ENCODE measurements around the gene FOXA3.

The FOXA3 gene

DNA sequence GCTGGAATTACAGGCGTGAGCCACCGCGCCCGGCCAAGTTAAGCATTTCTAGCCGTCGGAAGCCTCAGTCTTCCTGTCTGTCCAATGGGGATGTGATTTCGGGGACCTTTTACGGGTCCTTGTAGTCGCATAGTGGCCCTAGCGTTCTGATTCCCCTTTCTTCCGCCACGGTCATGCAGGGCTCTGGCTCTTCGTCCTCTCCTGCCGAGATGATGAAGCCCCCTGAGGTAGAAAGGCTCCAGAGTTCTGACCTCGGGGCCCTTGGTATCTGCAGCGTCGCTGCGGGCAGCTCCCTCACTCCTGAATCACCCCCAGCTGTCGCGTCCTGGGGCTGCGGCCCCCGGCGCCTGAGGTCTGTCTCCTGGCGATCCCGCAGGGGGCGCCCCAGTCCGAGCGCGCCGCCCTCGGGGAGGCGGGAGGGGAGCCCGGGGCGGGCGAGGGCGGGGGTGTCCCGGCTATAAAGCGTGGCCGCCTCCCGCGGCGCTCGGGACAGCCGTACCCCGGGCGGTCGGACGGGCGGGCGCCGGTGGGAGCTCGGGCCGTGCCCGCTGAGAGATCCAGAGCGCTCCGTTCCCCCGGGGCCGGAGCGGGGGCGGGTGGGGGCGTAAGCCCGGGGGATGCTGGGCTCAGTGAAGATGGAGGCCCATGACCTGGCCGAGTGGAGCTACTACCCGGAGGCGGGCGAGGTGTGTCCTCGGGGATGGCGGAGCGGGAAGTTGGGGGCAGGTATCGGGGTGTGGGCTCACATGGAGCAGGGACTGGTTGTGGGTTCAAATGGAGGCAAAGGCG lies at the start of gene FOXA3:
Gene FOXA3 (plus strand): TSS at position 487 of the 789 bp plus-strand sequence. CDS start 131 bp downstream, at position 618.
- DNase-seq = no peak

DNA sequence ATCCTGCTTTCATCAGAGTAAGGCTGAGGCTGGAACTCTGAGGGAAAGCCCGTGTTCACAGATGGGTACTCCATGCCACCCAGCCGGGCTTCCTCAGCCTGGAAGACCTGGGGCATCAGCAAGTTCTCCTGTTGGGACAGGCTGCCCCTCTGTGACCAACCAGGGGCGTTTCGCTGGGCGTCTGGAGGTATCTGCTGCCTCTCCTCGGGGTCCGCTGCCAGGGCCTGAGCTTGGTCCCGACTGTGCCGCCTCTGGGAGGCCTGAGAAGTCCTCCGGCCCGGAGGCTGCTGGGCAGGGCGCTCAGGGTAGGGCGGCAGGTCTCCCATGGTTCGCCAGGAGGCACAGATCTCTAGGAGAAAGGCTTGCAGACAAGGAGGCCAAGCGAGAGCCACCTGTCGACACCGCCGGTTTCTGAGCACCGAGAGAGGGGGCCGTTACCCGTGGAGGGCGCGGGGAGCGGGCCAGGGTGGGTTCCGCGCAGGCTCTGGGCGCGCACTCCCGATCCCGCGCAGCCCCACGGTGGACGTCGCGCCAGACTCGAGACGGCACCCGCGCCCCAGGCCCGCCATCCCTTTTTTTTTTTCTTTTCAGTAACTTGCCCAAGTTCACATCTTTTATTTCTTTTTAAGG lies 49.2 kb upstream of the FOXA3 start, which contains the start of gene RSPH6A:
Gene RSPH6A (minus strand): TSS at position 458 of the 630 bp plus-strand sequence. CDS start 132 bp downstream, at position 326.
- no peak for DNase-seq

DNA sequence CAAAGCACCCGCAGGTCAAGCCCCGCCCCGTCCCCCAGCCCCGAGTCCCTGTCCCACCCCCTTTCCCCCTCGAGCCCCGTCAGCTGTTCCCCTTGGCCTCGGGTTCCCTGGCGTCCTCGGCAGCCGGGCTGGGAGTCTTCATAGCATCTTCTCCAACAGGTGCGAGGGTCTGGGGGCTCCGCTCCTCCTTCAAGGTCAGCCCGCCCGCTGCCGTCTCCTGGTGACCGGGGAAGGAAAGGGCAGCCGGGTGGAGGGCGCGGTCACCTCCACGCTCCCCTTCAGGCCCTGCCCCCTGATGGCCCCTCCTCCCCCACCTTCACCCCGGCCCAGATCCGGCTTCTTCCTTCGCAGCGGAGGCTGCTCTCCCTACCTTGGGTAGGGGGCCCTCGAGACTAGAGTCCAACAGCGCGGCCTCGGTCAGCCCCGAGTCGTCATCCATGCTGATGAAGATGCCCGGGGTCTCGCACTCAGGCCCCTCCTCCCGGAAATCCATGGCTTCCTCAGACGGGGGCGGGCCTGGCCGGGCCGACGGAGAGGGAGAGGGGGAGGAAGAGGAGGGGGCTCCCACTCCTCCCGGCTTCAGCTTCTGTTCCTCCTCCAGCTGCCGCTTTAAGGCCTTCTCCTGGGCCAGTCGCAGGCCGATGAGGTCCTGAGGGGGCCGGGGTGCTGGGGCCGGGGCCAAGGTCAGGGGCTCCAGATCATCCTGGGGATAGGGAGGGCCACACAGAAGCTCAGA lies 48.5 kb upstream of the FOXA3 start:
- DNase-seq = no peak

DNA sequence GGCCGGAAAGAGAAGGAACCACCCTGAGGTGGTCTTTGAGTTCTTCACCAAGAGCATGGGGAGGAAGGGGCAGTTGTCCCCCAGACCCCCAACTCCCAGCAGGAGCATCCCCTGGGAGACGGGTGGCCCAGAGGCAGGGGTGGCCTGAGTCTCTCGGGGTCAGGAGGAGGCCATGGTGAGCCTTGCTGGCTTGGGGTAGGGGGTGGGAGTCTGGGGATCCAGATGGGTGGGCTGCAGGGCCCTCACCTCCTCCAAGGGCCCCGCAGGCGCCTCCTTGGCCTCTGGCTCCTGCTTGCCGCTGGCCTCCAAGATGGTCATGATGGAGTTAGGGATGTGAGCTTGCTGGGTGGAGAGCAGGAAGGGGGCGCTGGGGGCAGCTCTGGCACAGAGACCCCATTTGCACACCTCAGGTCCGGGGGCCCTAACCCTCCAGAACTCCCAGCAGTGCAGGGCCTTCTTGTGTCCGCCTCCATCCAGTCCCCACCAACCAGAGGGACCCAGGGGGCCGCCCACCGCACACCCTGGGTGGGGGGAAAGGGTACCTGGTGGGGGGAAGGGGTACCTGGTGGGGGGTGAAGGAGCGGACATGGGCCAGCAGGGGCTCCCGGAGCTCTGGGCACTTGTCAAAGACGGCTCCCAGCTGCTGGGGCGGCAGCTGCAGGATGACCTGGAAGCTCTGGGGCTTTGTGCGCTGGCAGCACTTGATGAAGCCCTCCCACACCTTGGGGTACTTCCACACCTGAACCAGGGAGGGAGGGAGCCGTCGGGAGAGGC lies 47.7 kb upstream of the FOXA3 start:
- DNase-seq = no peak

DNA sequence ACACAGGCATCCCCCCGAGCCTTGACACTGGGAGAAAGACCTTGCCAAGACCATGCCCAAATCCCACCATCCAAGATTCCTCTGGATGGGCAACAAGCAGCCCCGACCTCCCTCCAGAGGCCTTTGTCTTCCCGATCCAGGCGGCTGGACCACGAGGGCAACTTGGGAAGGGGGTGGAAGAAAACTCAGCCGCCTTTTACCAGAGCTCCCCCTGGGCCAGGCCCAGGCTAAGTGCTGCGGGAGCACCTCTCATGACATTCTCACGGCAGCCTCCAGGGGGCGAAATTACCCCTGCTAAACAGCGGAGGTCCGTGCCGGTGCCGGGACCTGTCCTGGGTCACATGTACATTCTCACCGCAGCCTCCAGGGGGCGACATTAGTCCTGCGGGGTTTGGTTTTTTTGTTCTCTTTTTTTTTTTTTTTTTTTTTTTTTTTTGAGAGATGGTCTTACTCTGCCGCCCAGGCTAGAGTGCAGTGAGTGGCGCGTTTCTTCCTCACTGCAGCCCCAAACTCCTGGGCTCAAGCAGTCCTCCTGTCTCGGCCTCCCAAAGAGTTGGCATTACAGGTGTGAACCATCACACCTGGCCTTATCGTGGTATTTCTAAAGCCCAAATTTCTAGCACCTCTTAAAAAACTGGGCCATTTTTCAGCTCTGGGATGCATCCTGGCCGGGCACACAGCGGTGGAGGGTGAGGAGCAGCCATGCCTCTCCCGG lies 47.0 kb upstream of the FOXA3 start:
- DNase-seq = peak; percentile 89

DNA sequence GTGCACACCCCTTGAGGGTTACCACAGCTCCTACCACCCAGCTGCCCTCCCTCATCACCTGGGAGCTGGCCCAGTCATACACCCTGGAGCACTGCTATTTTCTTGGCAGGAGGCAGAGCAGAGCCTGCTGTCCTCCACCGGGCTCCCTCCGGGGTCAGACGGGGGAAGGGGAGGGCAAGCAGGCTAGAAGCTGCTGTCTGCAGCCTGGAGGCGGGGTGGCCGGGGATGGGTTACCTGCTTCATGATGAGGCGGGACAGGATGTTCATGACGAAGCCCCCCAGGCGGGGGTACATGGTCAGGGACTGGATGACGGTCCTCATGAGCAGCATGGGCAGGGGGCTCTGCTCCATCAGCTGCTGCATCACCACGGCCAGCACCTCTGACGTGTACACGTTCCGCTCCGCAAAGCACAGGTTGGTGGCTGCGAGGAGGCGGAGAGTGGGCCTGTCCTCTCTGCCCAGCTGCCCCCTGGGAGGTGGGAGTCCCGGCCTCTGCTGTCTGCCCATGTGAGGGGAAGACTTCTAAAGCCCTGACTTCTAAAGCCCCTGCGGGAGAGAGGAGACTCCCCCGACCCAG lies 46.3 kb upstream of the FOXA3 start:
- no peak for DNase-seq

DNA sequence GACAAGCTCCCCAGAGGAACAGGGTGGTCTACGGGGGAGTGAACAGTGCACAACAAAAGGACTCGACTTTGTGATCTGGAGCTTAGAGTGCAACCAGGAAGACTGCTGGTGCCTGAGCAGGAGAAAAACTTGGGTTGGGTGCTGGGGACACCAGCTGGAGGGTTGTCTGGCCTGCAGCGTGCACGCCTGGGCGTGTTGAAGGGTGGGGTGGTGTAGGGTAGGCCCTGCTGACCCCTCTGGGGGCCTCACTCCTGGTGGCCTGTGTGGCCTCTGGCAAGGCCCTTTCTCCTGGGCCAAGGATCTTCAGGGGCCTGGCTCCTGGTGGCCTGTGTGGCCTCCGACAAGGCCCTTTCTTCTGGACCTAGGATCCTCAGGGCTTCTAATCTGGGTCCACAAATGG lies 44.4 kb upstream of the FOXA3 start:
- no peak for DNase-seq

DNA sequence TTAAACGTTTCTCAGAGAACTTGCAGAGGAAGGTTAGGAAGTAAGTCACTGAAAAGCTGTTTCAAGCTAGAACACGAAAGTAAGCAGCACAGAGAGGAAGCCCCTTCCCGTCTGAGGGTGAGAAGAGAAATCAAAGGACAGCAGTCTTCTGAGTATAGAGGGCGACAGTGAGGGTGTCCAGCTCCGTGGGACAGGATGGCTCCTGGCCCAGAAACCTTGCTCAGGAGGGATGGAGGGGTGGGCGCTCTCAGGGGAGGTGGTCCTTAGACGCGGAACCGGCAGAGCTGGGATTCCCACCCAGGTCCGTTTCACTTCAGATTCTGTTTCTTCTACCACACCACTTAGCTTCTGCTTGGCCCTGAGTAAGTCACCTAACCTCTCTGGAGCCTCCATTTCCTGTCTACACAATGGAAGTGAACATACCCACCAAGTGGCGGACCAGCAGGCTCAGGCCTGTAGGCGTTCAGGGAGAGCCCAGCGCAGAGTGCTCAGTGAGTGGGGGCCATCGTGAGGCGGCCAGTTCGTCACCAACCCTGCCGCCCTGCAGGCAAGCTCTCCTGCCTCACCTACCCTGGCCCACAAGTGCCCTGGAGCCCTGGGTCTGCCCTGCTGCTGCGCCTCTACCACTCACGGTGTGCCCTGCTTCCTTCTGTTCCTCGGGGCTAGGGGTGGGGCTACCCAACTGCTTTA lies 43.6 kb upstream of the FOXA3 start:
- no peak for DNase-seq

DNA sequence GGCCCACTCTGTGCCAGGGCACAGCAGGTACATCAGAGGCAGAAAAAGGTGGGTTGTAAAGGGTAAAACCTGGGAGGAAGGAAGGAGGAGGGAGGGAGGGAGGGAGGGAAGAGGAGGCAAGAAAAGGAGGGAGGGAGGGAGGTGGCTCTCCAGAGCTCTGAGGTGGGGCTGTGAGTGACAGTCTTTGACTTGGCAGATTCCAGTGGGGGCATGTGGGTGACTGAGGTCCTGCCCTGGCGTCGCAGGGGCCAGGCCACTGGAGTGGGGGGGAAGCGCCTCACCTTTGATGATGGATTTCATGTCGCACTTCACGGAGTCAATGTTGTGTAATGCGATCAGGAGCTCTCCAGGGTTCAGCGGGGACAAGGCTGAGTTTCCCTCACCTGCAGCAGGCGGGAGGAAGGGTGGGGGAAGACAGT lies 43.0 kb upstream of the FOXA3 start:
- DNase-seq = peak; percentile 26

DNA sequence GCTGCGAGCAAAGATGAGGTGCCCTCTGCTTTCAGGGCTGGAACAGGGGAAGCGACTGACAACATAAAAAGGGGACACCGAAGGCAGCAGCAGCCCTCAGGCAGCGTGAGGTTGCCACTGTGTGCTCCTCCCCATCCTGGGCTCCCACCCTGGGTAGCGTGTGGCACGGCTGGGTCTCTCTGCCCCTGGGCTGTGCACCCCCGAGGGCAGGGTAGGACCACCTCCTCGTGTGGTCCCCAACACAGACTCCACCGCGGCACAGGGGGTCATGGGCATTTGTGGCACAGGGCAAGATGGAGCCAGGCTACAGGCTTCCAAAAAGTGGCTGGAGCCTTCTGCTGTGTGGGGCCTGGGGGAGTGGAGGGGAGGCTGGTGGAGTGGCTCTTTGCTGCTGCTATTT lies 42.6 kb upstream of the FOXA3 start:
- DNase-seq = no peak

DNA sequence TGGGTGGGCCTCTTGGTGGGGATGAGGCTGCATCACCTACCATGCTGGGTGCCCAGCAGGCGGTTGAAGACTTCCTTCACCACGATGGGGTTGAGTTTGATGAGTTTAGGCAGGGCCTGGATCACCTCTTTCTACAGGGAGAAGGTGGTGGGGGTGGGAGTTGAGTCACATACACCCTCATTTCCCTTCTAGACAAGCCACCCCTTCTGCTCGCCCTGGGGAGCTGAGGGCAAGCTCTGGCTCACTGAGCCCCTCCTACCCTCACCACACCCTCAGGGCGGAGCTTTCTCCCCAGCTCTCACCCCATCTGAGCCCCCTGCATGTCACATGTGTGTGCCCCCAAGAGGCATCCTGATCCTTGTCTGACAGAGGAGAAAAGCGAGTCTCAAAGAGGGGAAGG lies 41.4 kb upstream of the FOXA3 start:
- no peak for DNase-seq

DNA sequence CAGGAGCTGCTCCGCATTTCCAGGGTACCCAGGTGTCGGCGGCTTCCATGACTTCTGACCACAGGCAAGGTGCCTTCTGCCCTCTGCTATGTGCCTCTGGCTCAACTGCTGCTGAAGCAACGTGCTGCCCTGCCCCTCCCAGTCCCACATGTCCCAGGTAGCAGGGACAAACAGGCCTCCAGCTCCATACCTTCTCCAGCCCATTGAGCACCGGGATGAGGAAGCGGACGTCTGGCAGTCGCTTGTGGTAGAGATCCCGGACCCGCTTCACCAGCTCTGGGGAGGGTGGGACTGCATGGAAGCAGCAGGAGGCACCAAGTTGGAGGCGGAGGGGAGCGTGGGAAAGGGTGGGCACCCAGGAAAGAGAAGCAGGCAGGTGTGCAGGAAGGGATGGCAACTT lies 40.9 kb upstream of the FOXA3 start:
- no peak for DNase-seq

DNA sequence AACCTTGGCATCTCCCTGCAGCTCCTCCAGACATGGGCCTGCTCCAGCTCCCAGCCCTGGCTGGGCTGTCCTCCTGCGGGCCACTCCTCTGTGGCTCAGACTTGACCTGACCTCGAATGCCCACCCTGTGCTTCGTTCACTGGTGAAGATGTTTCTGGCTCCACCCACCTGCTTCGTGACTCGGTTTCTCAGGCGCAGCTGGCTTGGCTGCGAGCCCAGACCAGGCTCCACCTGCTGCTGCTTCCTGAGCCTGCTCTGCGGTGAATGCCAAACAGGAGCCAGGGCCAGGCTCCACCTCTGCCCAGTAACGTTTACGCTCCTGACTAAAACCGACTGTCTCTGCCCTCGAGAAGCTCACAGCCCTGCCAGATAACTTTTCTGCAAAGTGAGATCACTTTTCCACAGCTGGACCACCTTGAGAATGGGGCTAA lies 40.1 kb upstream of the FOXA3 start:
- peak; percentile 62 for DNase-seq

DNA sequence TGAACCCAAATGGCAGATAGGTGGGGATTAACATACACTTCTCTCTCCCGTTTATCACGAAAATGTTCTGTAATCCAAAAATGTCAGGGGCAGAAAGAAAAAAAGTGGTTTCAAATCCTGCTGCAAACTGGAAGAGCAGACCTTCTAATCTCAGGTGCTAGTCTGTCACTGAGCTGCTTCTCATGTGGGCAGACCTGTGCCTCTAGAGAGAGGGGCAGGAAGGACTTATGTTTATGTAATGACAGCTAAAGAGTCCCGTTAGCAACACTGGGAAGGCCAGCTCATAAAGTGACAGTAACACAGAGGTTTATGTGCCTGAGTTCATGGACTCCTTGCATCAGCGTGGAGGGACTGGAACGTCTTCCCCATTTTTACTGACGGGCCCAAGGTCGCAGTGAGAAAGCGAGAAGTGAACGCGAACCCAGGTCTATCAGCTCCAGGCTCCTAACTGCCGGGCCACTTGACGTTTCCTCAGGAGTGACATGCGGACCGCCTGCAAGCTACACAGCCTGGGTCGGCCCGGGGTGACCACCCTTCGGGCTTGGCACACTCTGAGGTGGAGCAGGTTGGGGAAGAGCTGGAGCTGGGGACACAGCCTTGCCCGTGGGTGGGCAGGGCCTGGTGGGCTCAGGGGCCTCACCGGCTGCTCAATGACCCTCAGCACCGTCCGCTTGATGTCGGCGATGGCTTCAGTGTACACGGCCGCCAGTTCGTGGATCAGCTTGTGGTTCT lies 39.4 kb upstream of the FOXA3 start:
- DNase-seq = no peak

DNA sequence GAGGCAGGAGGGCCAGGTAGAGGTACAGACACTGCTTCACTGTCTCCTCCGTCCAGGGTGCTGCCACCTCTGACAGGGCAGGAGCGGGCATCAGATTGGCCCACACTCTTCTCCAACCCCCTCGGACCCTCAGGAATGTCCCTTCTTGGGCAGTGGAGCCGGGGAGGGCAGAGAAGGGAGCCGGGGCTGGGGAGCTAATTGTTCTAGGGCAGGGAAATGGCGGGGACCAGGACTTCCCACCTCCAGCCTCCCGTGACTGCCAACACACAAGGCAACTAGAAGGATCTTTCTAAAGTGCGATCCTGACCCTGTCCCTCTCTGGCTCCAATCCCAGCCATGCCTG lies 38.9 kb upstream of the FOXA3 start:
- no peak for DNase-seq

DNA sequence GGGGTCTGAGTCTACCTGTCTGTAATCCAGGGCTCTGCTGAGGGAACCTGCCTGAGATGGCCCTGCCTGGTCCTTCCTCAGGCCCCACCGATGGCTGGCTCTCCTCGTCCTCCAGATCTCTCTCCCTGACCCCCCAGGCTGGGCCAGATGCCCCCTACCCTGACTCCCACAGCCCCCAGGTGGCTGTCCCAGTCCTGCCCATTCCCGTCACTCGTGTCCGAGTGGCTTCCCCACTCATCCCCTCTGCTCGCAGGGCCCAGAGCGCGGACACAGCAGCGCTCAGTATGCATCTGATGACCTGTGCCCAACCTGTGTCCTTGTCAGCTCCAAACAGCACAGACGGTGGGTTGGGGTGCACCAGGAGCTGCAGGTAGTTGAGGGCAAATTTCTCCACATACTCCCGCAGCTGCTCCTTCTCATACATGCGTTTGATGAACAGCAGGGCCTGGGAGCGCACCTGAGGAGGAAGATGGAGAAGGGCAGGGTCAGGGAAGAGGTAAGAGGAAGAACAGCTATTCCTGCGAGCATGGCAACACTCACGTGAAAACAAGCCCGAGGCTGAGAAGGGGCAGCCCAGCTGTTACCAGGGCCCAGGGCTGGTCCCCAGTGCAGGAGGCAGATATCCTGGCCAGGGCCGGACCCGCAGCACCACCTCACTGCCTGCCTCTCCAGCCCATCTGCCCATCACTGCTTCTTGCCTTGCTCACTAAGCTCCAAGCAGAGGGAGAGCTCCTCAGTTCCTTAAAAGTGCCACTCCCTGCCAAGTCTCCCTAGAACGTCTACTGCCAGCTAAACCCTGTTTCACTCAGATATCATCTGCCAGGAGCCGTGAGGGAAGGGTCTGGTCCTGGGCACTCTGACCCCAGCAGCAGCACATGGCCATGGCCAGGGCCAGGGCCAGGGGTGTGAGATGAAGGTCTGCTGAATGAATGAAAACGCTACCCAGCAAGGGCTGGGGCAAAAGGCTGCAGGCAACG lies 37.9 kb upstream of the FOXA3 start:
- no peak for DNase-seq

DNA sequence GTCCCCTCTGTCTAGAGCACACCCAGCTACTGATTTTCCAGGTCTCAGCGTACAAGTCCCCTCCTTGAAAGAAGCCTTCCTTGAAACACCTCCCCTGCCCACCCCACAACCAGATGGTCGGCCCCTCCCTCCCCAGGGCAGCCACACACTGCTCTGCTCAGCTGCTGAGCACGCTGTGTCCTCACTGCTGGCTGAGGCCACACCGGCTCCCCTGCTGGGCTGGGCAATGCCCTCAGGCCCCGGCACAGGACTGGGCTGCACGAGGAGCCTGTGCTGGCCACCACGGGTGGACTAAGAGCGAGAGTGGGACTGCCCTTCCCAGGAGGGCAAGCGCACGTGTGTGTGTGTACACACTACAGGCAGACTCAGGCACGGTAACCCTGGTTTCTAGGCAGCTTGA lies 37.2 kb upstream of the FOXA3 start:
- no peak for DNase-seq

DNA sequence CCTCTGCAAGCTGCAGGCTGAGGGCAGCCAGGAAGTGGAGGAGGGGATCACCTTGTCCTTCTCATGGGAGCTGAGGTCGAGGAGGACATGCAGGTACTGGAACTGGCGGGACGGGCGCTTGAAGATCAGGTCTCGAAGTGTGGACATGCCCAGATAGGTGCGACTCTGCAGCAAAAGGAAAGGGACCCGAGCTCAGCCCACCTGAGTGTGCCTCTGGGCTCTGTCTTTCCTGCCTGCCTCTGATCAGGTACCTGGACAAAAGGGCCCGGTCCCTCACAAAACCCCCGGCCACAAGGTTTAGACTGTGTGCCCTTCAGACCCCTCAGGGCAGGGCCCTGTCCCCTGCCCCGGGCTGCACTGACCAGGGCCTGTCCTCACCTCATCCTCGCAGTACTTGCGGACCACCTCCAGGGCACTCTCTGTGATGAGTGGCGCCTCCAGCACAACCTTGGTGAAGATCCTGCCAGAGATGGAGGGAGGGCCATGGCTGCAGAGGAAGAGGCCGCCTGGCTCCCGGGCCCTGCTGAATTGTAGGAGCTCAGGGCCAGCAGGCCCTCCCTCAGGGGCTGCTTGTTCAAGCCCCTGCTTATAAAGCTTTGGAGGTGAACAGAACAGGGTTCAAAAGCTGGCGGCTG lies 36.5 kb upstream of the FOXA3 start:
- no peak for DNase-seq

DNA sequence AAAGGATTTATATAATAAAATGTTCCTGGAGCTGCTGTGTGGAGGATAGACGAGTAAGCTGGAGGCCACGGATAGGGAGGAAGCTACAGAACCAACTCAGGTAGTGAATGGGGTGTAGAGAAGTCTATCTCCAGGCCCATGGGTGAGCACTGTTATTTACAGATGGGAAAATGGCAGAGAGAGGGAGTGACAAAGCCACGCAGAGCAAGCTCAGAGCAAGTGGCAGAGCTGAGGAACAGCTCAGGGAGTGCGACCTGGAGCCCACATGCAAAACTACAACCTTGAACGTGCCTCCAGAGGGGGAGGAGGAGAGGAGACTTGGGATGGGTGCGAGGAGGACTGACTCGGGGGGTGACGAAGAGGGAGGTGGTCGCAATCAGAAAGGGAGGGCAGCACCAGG lies 35.6 kb upstream of the FOXA3 start:
- DNase-seq = no peak
